ENCODE data around the gene GRIK4.

Gene GRIK4

DNA sequence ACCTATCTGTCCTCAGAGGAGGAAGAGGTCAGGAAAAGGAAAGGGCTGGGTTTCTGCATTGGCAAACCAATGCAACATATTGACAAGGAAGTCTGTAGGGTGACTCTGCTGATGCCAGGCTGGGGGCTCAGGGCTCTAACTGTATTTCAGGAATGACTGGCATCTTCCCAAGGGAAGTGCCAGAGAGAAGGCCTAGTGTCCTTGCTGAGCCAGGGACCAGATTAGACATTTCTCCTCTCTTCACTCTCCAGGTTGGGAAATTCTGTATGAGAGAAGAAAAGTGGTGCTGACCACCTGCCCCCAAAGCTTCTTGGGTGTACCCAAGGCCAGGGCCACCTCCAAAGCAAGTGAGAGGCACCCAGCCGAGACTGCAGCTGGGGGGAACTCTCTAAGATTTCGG is 27.2 kb downstream of the GRIK4 start:
- Histone ChIP-seq H3K36me3 (ENCODE audit: insufficient read depth, low read length) (no peaks in the 10 kb centered on the region), H3K79me2 (ENCODE audit: insufficient read depth, low read length) (no peaks in the 10 kb centered on the region), H3K9me2 (replicated peaks; ENCODE audit: low read depth, low read length) (no peaks in the 10 kb centered on the region), H3F3A (ENCODE audit: low read depth) (no peaks in the 10 kb centered on the region), H3K9me3 (ENCODE audit: insufficient read depth, low read depth, low read length) (no peaks in the 10 kb centered on the region), H3K4me2 (ENCODE audit: low read depth, low read length, poor library complexity, severe bottlenecking) (no peak overlapping the region), H2AFZ (ENCODE audit: low read length) (no peak overlapping the region), H3K27me3 (ENCODE audit: insufficient read depth, low read length, poor library complexity, severe bottlenecking) (no peaks in the 10 kb centered on the region), H3K9ac (ENCODE audit: low read depth, low read length, poor library complexity, severe bottlenecking) (no peak overlapping the region), H4K20me1 (ENCODE audit: insufficient read depth, low read length, poor library complexity, severe bottlenecking) (no peaks in the 10 kb centered on the region), H3K4me3 (ENCODE audit: low read length, poor library complexity, severe bottlenecking) (no peak overlapping the region), H3K4me1 (ENCODE audit: insufficient read depth, low read length, poor library complexity, severe bottlenecking) (no peaks in the 10 kb centered on the region)
- TF ChIP-seq, protein P1, sequence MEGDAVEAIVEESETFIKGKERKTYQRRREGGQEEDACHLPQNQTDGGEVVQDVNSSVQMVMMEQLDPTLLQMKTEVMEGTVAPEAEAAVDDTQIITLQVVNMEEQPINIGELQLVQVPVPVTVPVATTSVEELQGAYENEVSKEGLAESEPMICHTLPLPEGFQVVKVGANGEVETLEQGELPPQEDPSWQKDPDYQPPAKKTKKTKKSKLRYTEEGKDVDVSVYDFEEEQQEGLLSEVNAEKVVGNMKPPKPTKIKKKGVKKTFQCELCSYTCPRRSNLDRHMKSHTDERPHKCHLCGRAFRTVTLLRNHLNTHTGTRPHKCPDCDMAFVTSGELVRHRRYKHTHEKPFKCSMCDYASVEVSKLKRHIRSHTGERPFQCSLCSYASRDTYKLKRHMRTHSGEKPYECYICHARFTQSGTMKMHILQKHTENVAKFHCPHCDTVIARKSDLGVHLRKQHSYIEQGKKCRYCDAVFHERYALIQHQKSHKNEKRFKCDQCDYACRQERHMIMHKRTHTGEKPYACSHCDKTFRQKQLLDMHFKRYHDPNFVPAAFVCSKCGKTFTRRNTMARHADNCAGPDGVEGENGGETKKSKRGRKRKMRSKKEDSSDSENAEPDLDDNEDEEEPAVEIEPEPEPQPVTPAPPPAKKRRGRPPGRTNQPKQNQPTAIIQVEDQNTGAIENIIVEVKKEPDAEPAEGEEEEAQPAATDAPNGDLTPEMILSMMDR (conservative IDR thresholded peaks at IDR 0.05; ENCODE audit: low read length), result no peak

DNA sequence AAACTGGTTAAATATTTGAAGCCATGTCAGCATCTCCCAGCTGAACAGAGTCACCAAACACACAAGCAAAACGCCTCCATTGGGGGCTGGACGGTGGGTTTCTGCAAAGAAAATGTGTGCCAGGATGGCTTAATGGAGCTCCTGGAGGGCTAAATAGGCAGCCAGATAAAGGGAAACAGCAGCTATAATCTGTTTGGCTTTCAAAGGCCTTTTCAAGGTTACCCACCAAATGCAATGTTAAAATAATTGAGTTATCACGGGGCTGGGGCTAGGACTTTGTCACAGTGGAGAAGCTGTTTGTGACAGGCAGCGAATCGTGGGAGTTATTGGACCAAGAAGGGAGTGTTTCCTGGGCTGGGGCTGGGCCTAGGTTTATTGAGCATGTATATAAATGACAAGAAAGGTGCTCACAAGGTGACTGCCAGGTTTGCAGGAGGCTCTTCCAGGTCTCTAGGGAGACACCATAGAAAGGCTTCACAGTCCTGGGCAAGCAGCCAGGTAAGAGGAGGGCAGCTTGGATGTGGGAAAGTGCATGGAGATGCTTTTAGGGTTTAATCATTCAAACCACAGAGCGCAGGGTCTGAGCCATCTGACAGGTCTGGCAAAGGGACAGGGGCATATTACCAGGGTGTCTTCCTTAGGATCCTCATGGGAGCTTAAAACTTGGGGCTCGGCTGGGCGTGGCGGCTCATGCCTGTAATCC is 28.3 kb downstream of the GRIK4 start:
- no peaks in the 10 kb centered on the region for H3K36me3 ChIP-seq (ENCODE audit: insufficient read depth, low read length)

DNA sequence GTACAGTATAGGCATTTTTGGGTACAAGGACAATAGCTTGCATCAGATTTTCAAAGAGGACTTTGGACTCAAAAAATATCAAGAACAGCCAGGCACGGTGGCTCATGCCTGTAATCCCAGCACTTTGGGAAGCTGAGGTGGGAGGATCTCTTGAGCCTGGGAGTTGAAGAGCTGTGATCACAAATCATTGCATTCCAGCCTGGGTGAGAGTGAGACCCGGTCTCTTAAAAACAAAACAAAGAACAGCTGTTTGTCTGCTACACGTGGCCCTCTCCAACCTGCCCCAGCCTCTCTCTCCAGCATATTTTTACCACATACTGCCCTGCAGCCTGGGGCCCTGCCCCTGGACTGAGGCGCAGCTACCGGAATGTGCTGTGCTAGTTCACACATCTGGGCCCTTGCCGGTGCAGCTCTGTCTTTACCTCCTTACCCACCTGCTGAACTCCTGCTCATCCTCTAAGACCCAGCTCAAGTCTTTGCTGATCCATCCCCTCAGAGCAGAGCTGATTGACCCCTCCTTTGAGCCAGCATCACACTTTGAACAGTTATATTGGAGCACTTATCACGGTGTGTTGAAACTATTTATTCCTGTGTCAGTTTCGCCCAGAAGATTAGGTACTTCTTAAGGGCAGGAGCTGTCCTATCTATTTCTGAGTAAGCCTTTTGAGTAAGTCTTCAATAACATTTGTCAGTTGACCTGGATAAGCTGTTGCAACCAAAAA is 29.4 kb downstream of the GRIK4 start:
- no peak for TF ChIP-seq EZH2phosphoT487 (IDR thresholded peaks at IDR 0.05; ENCODE audit: borderline replicate concordance)
- Histone ChIP-seq H3K9ac (ENCODE audit: low read depth, low read length, poor library complexity, severe bottlenecking) (no peak overlapping the region), H2AFZ (ENCODE audit: low read length) (no peak overlapping the region), H3K4me3 (ENCODE audit: low read length, poor library complexity, severe bottlenecking) (no peak overlapping the region), H4K20me1 (ENCODE audit: insufficient read depth, low read length, poor library complexity, severe bottlenecking) (no peaks in the 10 kb centered on the region), H3K27me3 (ENCODE audit: insufficient read depth, low read length, poor library complexity, severe bottlenecking) (no peaks in the 10 kb centered on the region), H3K9me3 (ENCODE audit: insufficient read depth, low read depth, low read length) (no peaks in the 10 kb centered on the region), H3K4me2 (ENCODE audit: low read depth, low read length, poor library complexity, severe bottlenecking) (no peak overlapping the region), H3F3A (ENCODE audit: low read depth) (no peaks in the 10 kb centered on the region), H3K9me2 (replicated peaks; ENCODE audit: low read depth, low read length) (no peaks in the 10 kb centered on the region), H3K79me2 (ENCODE audit: insufficient read depth, low read length) (no peaks in the 10 kb centered on the region), H3K4me1 (ENCODE audit: insufficient read depth, low read length, poor library complexity, severe bottlenecking) (no peaks in the 10 kb centered on the region), H3K36me3 (ENCODE audit: insufficient read depth, low read length) (no peaks in the 10 kb centered on the region)

More for the DNA sequence above, 28.3 kb downstream of the GRIK4 start:
- Histone ChIP-seq H3K4me2 (ENCODE audit: low read depth, low read length, poor library complexity, severe bottlenecking) (no peak overlapping the region), H3K9me2 (replicated peaks; ENCODE audit: low read depth, low read length) (no peaks in the 10 kb centered on the region), H3K9ac (ENCODE audit: low read depth, low read length, poor library complexity, severe bottlenecking) (no peak overlapping the region), H3K79me2 (ENCODE audit: insufficient read depth, low read length) (no peaks in the 10 kb centered on the region), H3K4me3 (ENCODE audit: low read length, poor library complexity, severe bottlenecking) (no peak overlapping the region), H3K9me3 (ENCODE audit: insufficient read depth, low read depth, low read length) (no peaks in the 10 kb centered on the region), H3F3A (ENCODE audit: low read depth) (no peaks in the 10 kb centered on the region), H4K20me1 (ENCODE audit: insufficient read depth, low read length, poor library complexity, severe bottlenecking) (no peaks in the 10 kb centered on the region), H3K27me3 (ENCODE audit: insufficient read depth, low read length, poor library complexity, severe bottlenecking) (no peaks in the 10 kb centered on the region), H2AFZ (ENCODE audit: low read length) (no peak overlapping the region), H3K4me1 (ENCODE audit: insufficient read depth, low read length, poor library complexity, severe bottlenecking) (no peaks in the 10 kb centered on the region)
- TF ChIP-seq, protein P1 (conservative IDR thresholded peaks at IDR 0.05; ENCODE audit: low read length), result no peak
- TF ChIP-seq EZH2phosphoT487 (IDR thresholded peaks at IDR 0.05; ENCODE audit: borderline replicate concordance), result no peak
